GM10248 (cell line): ENCODE data around the gene ANXA2.

Experiments used
- CTCF ChIA-PET: fragments of 300-600 bp; sonication (Branson Sonifier 250); formaldehyde crosslinking; extraction: SDS; loops from one replicate; lab custom pipeline; 2021; ENCODE audit warnings: antibody characterized with exemption; lab: Yijun Ruan, JAX
- POLR2A ChIA-PET: fragments of 350-650 bp; sonication (Branson Sonifier 250); formaldehyde crosslinking; extraction: SDS; loops from one replicate; lab custom pipeline; 2020; ENCODE audit warnings: antibody characterized with exemption; lab: Yijun Ruan, JAX
- DNase-seq: peaks from one replicate; pipeline ENCODE4 v3.0.0; 2012; ENCODE audit errors: extremely low spot score
- TF ChIP-seq, protein P1 (sequence below): IDR thresholded peaks from 2 replicates; pipeline ENCODE4 v1.5.1; 2012; ENCODE audit warnings: mild to moderate bottlenecking, low read depth; ENCODE audit errors: extremely low read depth, missing control alignments, control extremely low read depth

The ANXA2 gene

DNA sequence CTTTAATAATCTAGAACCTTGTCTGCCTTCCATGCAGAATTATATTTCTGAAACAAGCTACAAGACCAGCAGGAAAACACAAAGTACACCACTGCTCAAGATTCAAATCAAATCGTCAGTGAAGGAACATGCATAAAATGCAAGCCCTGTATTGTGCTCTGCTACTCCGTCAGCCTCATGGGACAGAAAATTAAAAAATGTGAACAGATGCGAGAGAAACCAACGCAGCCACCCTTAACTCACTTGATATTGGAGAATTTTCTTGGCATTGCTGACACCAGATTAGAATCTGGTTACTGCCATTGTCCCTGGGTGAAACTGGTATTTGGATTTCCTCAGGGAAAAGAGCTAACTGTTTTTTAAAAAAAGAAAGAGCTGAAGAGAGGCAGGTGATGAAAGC lies 23.6 kb downstream of the ANXA2 start:
- CTCF ChIA-PET = interaction anchor here (1.3 to 5.1 kb wide), 4 partner anchors 8 to 147 kb away, joined by 3 to 43 read pairs (median 8); no protein-coding TSS in a partner anchor
- POLR2A ChIA-PET = no interaction called here
- no peak for DNase-seq

DNA sequence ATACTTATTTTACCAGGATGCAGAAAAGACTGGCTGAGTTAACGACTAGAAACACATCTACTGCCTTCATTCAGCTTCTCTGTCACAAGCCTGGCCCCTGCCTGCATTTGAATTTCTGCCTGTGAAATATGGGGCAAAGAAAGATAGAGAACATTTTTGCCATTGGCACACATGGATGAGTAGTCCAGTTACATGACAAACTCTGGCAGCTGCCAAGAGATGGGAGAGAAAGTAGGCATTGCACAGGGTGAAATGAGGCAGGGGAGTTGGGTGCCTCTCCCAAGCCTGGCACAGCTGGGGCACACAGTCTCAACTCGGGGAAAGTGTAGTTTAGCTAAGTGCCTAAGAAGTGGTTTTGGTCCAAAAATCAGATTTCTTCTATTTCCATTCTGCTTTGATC lies 24.0 kb downstream of the ANXA2 start:
- POLR2A ChIA-PET = no interaction called here
- TF ChIP-seq, protein P1, sequence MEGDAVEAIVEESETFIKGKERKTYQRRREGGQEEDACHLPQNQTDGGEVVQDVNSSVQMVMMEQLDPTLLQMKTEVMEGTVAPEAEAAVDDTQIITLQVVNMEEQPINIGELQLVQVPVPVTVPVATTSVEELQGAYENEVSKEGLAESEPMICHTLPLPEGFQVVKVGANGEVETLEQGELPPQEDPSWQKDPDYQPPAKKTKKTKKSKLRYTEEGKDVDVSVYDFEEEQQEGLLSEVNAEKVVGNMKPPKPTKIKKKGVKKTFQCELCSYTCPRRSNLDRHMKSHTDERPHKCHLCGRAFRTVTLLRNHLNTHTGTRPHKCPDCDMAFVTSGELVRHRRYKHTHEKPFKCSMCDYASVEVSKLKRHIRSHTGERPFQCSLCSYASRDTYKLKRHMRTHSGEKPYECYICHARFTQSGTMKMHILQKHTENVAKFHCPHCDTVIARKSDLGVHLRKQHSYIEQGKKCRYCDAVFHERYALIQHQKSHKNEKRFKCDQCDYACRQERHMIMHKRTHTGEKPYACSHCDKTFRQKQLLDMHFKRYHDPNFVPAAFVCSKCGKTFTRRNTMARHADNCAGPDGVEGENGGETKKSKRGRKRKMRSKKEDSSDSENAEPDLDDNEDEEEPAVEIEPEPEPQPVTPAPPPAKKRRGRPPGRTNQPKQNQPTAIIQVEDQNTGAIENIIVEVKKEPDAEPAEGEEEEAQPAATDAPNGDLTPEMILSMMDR = no peak
- CTCF ChIA-PET = interaction anchor here (1.3 to 5.1 kb wide), 5 partner anchors 9 to 147 kb away, joined by 3 to 43 read pairs (median 6); no protein-coding TSS in a partner anchor
- DNase-seq = no peak

More for the DNA sequence above, 23.6 kb downstream of the ANXA2 start:
- TF ChIP-seq, protein P1 = no peak

DNA sequence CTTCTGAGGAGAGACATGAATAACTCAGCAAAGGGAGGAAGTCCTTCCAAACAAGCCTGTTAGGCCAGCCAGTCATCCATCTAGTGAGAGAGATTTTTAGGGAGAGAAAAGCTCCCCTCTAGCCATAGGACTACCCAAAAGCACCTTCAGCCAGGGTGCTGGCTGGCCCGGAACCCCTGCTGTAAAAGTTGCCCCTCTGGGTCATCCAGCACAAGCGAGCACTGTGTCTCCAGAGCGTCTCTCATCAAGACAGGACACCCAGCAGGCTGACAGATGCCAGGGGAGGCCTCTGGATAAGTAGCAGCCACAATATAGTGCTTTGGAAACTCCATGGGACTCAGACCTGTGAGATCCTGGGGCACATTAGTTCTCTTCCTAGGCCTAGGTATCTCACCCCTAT lies 24.5 kb downstream of the ANXA2 start:
- CTCF ChIA-PET = interaction anchor here (1.5 to 5.1 kb wide), 4 partner anchors 9 to 148 kb away, joined by 3 to 43 read pairs (median 8); no protein-coding TSS in a partner anchor
- no peak for DNase-seq

DNA sequence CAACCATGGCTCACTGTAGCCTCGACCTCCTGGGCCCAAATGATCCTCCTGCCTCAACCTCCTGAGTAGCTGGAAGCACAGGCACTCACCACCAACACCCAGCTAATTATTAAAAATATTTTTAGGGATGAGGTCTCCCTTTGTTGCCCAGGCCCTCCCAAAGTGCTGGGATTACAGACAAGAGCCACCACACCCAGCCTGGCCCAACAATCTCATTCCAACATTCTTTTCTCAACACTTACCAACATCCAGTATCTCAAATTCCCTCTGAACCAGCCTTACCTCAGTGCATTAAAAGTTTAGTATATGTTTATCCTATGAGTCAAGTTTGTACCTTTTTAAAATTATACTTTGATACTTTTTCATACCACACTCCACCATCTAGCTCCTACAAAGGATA lies 25.0 kb downstream of the ANXA2 start:
- DNase-seq = no peak
- TF ChIP-seq, protein P1 = no peak
- CTCF ChIA-PET = interaction anchor here (1.5 to 5.1 kb wide), 4 partner anchors 10 to 148 kb away, joined by 3 to 43 read pairs (median 8); no protein-coding TSS in a partner anchor
- POLR2A ChIA-PET = no interaction called here

More for the DNA sequence above, 24.5 kb downstream of the ANXA2 start:
- TF ChIP-seq, protein P1 = no peak
- POLR2A ChIA-PET = no interaction called here

DNA sequence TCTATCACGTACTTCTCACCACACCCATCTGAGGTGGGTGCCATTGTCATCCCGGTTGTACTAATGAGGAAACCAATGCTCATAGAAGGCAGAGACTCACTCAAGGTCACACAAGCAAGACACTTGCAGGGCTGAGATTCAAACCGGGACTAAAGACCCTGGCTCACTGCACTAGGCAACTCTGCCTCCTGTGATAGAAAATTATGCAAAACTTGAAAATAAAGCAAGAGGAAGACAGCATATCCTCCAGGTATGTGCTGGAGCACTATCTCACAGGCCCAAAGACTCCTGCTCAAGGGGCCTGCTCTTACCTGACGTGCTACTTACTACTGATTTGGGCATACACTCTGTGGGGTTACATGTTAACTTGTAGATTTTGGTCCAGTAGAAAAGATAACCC lies 25.6 kb downstream of the ANXA2 start:
- ChIA-PET CTCF (interaction anchor here (1.1 kb wide), 1 partner anchor 10 kb away, joined by 3 read pairs; no protein-coding TSS in a partner anchor), POLR2A (interaction anchor here (0.6 kb wide), 1 partner anchor 26 kb away, joined by 3 read pairs; no protein-coding TSS in a partner anchor)
- TF ChIP-seq, protein P1 = no peak
- no peak for DNase-seq

DNA sequence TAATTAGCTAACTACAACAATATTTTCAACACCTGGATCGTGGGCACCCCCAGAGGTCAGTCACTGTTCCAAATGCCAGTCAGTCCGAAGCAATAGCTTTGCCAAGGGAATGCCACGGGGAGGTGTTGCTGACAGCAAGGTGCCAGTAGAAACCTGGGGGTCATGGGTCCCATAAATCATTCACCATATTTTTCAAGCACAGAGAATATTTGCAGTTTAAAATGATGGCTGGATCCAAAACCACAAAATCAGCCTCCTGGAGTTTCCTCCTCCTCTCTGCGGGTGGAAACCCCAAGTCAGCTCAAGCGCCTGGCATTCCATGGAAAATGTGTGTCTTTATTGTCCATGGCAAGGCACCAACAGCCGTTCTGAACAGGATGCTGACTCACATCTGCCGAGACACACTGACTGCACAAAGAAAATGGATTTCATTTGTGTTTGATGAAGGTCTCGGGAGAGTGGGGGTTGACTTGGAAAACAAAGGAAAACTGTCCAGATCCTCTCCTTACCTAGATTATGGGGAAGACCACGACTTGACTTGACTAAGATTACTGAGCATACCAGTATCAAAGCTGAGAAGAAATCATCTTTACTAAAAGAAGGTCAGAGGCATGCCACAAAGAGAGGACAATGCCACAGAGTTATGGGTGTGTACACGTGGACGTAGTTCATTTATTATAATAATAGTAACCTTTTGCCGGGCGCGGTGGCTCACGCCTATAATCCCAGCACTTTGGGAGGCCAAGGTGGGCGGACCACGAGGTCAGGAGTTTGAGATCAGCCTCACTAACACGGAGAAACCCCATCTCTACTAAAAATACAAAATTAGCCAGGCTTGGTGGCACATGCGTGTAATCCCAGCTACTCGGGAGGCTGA lies 26.4 kb downstream of the ANXA2 start:
- CTCF ChIA-PET = interaction anchor here (1.1 to 2.7 kb wide), 2 partner anchors 9 to 12 kb away, joined by 3 to 17 read pairs; no protein-coding TSS in a partner anchor
- POLR2A ChIA-PET = no interaction called here
- TF ChIP-seq, protein P1 = no peak
- DNase-seq = no peak
